Ectodermal cell (in vitro differentiated cells): Measurements from ENCODE around the gene BCL11B.

Source experiments
- H3K27ac ChIP-seq: 2 replicates; pipeline ENCODE4 v1.7.0; 2013; ENCODE audit warnings: mild to moderate bottlenecking, low read depth, low read length; ENCODE audit not compliant: insufficient read depth, poor library complexity, severe bottlenecking
- H3K27me3 ChIP-seq: 2 replicates; pipeline ENCODE4 v1.7.0; 2013; ENCODE audit warnings: mild to moderate bottlenecking, low read length; ENCODE audit not compliant: insufficient read depth, control insufficient read depth, poor library complexity, severe bottlenecking
- H3K36me3 ChIP-seq: one replicate; pipeline ENCODE4 v1.7.0; 2013; ENCODE audit warnings: low read length; ENCODE audit not compliant: control insufficient read depth, insufficient read depth
- H3K4me1 ChIP-seq: one replicate; pipeline ENCODE4 v1.7.0; 2013; ENCODE audit warnings: low read length; ENCODE audit not compliant: control insufficient read depth, insufficient read depth
- H3K4me3 ChIP-seq: 2 replicates; pipeline ENCODE4 v1.7.0; 2013; ENCODE audit warnings: low read depth, low read length, control low read depth; ENCODE audit not compliant: insufficient read depth
- H3K9me3 ChIP-seq: 2 replicates; pipeline ENCODE4 v1.7.0; 2013; ENCODE audit warnings: mild to moderate bottlenecking, low read length, moderate library complexity; ENCODE audit not compliant: control insufficient read depth
- WGBS, 2 experiments: methylation state at CpG; one replicate each; pipeline ENCODE4 v1.1.7; 2013; ENCODE audit warnings: missing lambda C conversion rate in 2 of 2; 5-methylcytosine and 5-hydroxymethylcytosine counted together

BCL11B gene

GRCh38 chr14:99267837-99268781 is 3.9 kb downstream of the BCL11B start:
- no peak overlapping the region for H3K4me3 ChIP-seq
- H3K27ac ChIP-seq: no peak overlapping the region
- no peaks in the 10 kb centered on the region for H3K9me3 ChIP-seq
- H3K36me3 ChIP-seq: no peaks in the 10 kb centered on the region
- peaks cover 35% of the 10 kb centered on the region for H3K4me1 ChIP-seq
- 35 to 37% methylated on average over 14 to 16 of the region's 16 CpGs for WGBS, 2 experiments
- H3K27me3 ChIP-seq: peaks cover 97% of the 10 kb centered on the region

GRCh38 chr14:99267381-99267780 is 4.6 kb downstream of the BCL11B start:
- Histone ChIP-seq H3K4me3 (no peak overlapping the region), H3K36me3 (no peaks in the 10 kb centered on the region), H3K27ac (no peak overlapping the region), H3K27me3 (peaks cover 97% of the 10 kb centered on the region), H3K9me3 (no peaks in the 10 kb centered on the region), H3K4me1 (peaks cover 29% of the 10 kb centered on the region)
- 68 to 88% methylated on average over 3 to 4 of the region's 4 CpGs for WGBS, 2 experiments

GRCh38 chr14:99266181-99267178 is 5.5 kb downstream of the BCL11B start:
- 24 to 29% methylated on average over 25 to 31 of the region's 31 CpGs for WGBS, 2 experiments

GRCh38 chr14:99265571-99265970 is 6.4 kb downstream of the BCL11B start:
- Histone ChIP-seq H3K4me3 (no peak overlapping the region), H3K36me3 (no peaks in the 10 kb centered on the region), H3K4me1 (peaks cover 26% of the 10 kb centered on the region), H3K9me3 (no peaks in the 10 kb centered on the region), H3K27me3 (peaks cover 89% of the 10 kb centered on the region), H3K27ac (no peak overlapping the region)
- 92 to 93% methylated on average over 10 of the region's 10 CpGs for WGBS, 2 experiments

More at GRCh38 chr14:99266181-99267178, 5.5 kb downstream of the BCL11B start:
- H3K4me3 ChIP-seq: no peak overlapping the region
- no peaks in the 10 kb centered on the region for H3K9me3 ChIP-seq
- H3K27ac ChIP-seq: no peak overlapping the region
- peaks cover 26% of the 10 kb centered on the region for H3K4me1 ChIP-seq
- no peaks in the 10 kb centered on the region for H3K36me3 ChIP-seq
- peaks cover 95% of the 10 kb centered on the region for H3K27me3 ChIP-seq

- no peak overlapping the region for H3K4me3 ChIP-seq
- peaks cover 86% of the 10 kb centered on the region for H3K27me3 ChIP-seq
- WGBS, 2 experiments: 85% methylated on average over 17 of the region's 17 CpGs
- no peaks in the 10 kb centered on the region for H3K36me3 ChIP-seq
- H3K27ac ChIP-seq: no peak overlapping the region
- H3K4me1 ChIP-seq: peaks cover 22% of the 10 kb centered on the region
- H3K9me3 ChIP-seq: no peaks in the 10 kb centered on the region
These were observed 7.1 kb downstream of the BCL11B start for GRCh38 chr14:99264691-99265450.

GRCh38 chr14:99263564-99264330 is 8.2 kb downstream of the BCL11B start:
- WGBS, 2 experiments: 81 to 84% methylated on average over 8 of the region's 8 CpGs
- Histone ChIP-seq H3K27ac (no peak overlapping the region), H3K4me1 (peaks cover 13% of the 10 kb centered on the region), H3K36me3 (no peaks in the 10 kb centered on the region), H3K9me3 (no peaks in the 10 kb centered on the region), H3K4me3 (no peak overlapping the region), H3K27me3 (peaks cover 75% of the 10 kb centered on the region)

- WGBS, 2 experiments: 25 to 29% methylated on average over 11 of the region's 11 CpGs
- Histone ChIP-seq H3K4me3 (no peak overlapping the region), H3K27me3 (peaks cover 72% of the 10 kb centered on the region), H3K36me3 (no peaks in the 10 kb centered on the region), H3K9me3 (no peaks in the 10 kb centered on the region), H3K4me1 (peaks cover 9% of the 10 kb centered on the region), H3K27ac (no peak overlapping the region)
These were observed 9.0 kb downstream of the BCL11B start for GRCh38 chr14:99262977-99263448.

- H3K36me3 ChIP-seq: no peaks in the 10 kb centered on the region
- H3K9me3 ChIP-seq: no peaks in the 10 kb centered on the region
- H3K27me3 ChIP-seq: peaks cover 67% of the 10 kb centered on the region
- H3K27ac ChIP-seq: no peak overlapping the region
- WGBS, 2 experiments: 53 to 56% methylated on average over 25 of the region's 25 CpGs
- peaks cover 5% of the 10 kb centered on the region for H3K4me1 ChIP-seq
- no peak overlapping the region for H3K4me3 ChIP-seq
These were observed 9.8 kb downstream of the BCL11B start for GRCh38 chr14:99261912-99262787.
